ENCODE results near the gene AJM1.

AJM1 gene

DNA sequence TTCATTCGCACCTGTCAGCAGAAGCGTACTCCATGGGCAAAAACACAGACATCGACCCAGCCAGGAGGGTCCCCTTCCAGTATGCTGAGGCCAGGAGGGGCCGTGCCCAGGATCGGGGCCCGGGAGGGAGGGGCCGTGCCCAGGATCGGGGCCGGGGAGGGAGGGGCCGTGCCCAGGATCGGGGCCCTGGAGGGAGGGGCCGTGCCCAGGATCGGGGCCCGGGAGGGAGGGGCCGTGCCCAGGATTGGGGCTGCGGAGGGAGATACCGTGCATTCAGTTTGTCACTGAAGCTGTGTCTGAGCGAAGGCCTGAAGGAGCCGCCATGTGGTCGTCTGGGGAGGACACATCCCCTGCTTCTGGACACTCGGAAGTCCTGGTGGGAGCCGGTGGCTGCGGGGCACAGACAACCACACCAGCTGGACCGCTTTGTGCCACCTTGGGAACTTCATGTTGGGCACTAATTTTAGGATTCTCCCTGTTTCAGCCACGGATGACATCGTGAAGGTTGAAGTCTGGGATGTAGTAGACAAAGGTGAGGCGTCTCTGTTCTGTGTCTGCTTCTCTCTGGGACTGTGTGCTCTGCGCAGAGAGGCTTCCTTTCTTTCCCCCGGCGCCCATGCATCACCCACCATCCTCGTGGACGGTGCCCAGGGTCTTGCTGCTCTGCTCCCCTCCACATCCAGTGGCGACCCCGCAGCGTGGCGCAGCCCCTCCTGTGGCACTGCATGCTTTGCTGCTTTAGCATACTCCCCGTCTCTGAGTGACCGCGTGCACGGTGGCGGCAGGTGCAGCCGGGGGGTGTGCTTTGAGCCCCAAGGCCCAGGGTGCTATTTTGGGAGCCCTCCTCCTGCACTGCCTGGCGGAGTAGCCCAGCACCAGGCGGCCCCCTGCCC is 16.7 kb upstream of the AJM1 start:
- Histone ChIP-seq H3K4me2 (ENCODE audit: low read length) (no peak overlapping the region), H3K9me3 (ENCODE audit: insufficient read depth, low read length) (no peaks in the 10 kb centered on the region), H3K27me3 (ENCODE audit: low read depth, low read length) (no peaks in the 10 kb centered on the region), H3K4me1 (ENCODE audit: low read length) (no peaks in the 10 kb centered on the region), H4K20me1 (ENCODE audit: insufficient read depth, low read length) (0 out of 2 replicates have a peak, but pooled peaks cover 5% of the 10 kb centered on the region), H3K9ac (ENCODE audit: low read length) (no peak overlapping the region), H3K27ac (ENCODE audit: low read length) (no peak overlapping the region), H2AFZ (ENCODE audit: low read depth, low read length) (no peak overlapping the region), H3K4me3 (ENCODE audit: low read length) (no peak overlapping the region), H3K36me3 (replicated peaks; ENCODE audit: low read depth, low read length) (peaks cover 35% of the 10 kb centered on the region), H3K79me2 (ENCODE audit: low read length) (peaks cover 19% of the 10 kb centered on the region)
- no peak for TF ChIP-seq EZH2phosphoT487 (IDR thresholded peaks at IDR 0.05; ENCODE audit: low read depth)
- TF ChIP-seq CTCF (IDR thresholded peaks at IDR 0.05; ENCODE audit: low read depth, low read length): no peak

GRCh38 chr9:136826188-136826541 is 16.1 kb upstream of the AJM1 start:
- Histone ChIP-seq H3K27ac (ENCODE audit: low read length) (no peak overlapping the region), H3K36me3 (replicated peaks; ENCODE audit: low read depth, low read length) (peaks cover 36% of the 10 kb centered on the region), H4K20me1 (ENCODE audit: insufficient read depth, low read length) (0 out of 2 replicates have a peak, but pooled peaks cover 5% of the 10 kb centered on the region), H3K79me2 (ENCODE audit: low read length) (peaks cover 13% of the 10 kb centered on the region), H2AFZ (ENCODE audit: low read depth, low read length) (no peak overlapping the region), H3K9me3 (ENCODE audit: insufficient read depth, low read length) (no peaks in the 10 kb centered on the region), H3K4me3 (ENCODE audit: low read length) (no peak overlapping the region), H3K27me3 (ENCODE audit: low read depth, low read length) (no peaks in the 10 kb centered on the region), H3K4me2 (ENCODE audit: low read length) (no peak overlapping the region), H3K9ac (ENCODE audit: low read length) (no peak overlapping the region), H3K4me1 (ENCODE audit: low read length) (no peaks in the 10 kb centered on the region)
- TF ChIP-seq CTCF (IDR thresholded peaks at IDR 0.05; ENCODE audit: low read depth, low read length): no peak
- no peak for TF ChIP-seq EZH2phosphoT487 (IDR thresholded peaks at IDR 0.05; ENCODE audit: low read depth)

DNA sequence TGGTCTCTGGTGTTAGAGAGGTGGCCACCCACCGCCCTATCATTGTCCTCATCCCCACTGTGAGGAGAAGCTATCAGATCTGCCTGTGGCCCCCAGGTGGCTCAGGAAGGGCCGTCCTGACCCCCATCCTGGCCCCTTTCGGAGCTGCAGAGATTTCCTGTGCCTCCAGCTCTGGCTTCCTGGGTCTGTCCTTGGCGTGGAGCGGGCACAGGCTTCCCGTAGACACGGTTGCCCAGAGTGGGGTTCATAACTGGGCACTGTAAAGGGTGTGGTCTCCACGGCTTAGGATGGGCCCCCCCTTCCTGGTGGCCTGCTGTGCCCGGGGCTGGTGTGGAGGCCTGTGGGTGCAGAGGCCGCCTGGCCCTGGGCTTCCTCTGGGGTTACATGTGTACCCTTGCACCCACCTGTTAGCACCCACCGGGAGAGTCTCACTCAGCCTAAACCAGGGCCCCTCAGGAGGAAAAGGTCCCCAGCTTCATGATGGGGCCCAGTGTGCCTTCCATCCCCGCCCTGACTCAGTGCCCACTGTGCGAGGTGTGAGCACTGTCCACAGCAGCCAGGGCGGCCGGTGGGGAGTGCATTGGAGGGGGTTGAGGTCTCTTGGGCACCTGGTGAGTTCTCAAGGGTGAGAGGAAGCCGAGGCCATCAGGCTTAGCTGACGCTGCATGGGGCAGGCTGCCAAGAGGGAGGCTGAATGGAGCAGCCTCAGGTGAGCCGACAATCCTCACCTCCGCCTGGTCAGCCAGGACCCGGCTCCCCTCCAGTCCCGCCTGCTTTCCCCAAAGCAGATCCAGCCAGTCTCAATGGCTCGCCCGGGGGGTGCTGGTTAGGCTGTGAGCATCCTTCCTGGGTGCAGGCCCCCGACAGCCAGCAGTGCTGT is 15.3 kb upstream of the AJM1 start:
- no peak overlapping the region for H3K4me2 ChIP-seq (ENCODE audit: low read length)
- H3K9me3 ChIP-seq (ENCODE audit: insufficient read depth, low read length): no peaks in the 10 kb centered on the region
- no peak overlapping the region for H3K27ac ChIP-seq (ENCODE audit: low read length)
- H3K36me3 ChIP-seq (replicated peaks; ENCODE audit: low read depth, low read length): peaks cover 36% of the 10 kb centered on the region
- TF ChIP-seq CTCF (IDR thresholded peaks at IDR 0.05; ENCODE audit: low read depth, low read length): no peak
- TF ChIP-seq EZH2phosphoT487 (IDR thresholded peaks at IDR 0.05; ENCODE audit: low read depth): no peak
- 0 out of 2 replicates have a peak, but pooled peaks cover 2% of the 10 kb centered on the region for H4K20me1 ChIP-seq (ENCODE audit: insufficient read depth, low read length)
- peaks cover 5% of the 10 kb centered on the region for H3K79me2 ChIP-seq (ENCODE audit: low read length)
- H3K4me3 ChIP-seq (ENCODE audit: low read length): no peak overlapping the region
- no peak overlapping the region for H2AFZ ChIP-seq (ENCODE audit: low read depth, low read length)
- H3K4me1 ChIP-seq (ENCODE audit: low read length): no peaks in the 10 kb centered on the region
- H3K27me3 ChIP-seq (ENCODE audit: low read depth, low read length): no peaks in the 10 kb centered on the region
- H3K9ac ChIP-seq (ENCODE audit: low read length): no peak overlapping the region

Measured in OCI-LY3 (cell line).